Activated CD8-positive, alpha-beta memory T cell treated with anti-CD3 and anti-CD28 coated beads, Interleukin-2, amount 50 U/mL, for 48 hours (primary cell): ENCODE data around the gene ICE1.
"Not testable (repeated sequence)": the region's sequence is repeated elsewhere in the genome, so short reads cannot be mapped to it uniquely, and the experiment has no call there.

Experiments used
- DNase-seq: peaks from one replicate; pipeline ENCODE4 v3.0.0-alpha.2; 2020

The ICE1 gene

GRCh38 chr5:5451863-5452262 is 29.4 kb downstream of the ICE1 start:
- no peak for DNase-seq

- DNase-seq: no peak
These were observed 30.7 kb downstream of the ICE1 start for GRCh38 chr5:5453131-5453530.

- no peak for DNase-seq
These were observed 31.9 kb downstream of the ICE1 start for GRCh38 chr5:5454391-5454790.

GRCh38 chr5:5456858-5457257 is 34.4 kb downstream of the ICE1 start:
- DNase-seq: no peak

GRCh38 chr5:5460311-5460710 is 37.8 kb downstream of the ICE1 start:
- DNase-seq: no peak

- DNase-seq: no peak
These were observed 38.5 kb downstream of the ICE1 start for GRCh38 chr5:5461012-5461411.

- DNase-seq: no peak
These were observed 41.7 kb downstream of the ICE1 start for GRCh38 chr5:5464036-5464715.

- no peak for DNase-seq
These were observed 43.8 kb downstream of the ICE1 start for GRCh38 chr5:5466227-5466626.

GRCh38 chr5:5467737-5468136 is 45.3 kb downstream of the ICE1 start:
- DNase-seq: no peak

- DNase-seq: no peak
These were observed 48.5 kb downstream of the ICE1 start for GRCh38 chr5:5470933-5471332.

- no peak for DNase-seq
These were observed 50.7 kb downstream of the ICE1 start for GRCh38 chr5:5473226-5473625.

- DNase-seq: no peak
These were observed 52.5 kb downstream of the ICE1 start for GRCh38 chr5:5474961-5475360.

GRCh38 chr5:5475975-5476374 is 53.5 kb downstream of the ICE1 start:
- DNase-seq: no peak

- DNase-seq: not testable (repeated sequence)
These were observed 57.1 kb downstream of the ICE1 start for GRCh38 chr5:5479578-5479977.

- no peak for DNase-seq
These were observed 58.1 kb downstream of the ICE1 start for GRCh38 chr5:5480481-5481111.

- DNase-seq: no peak
These were observed 58.7 kb downstream of the ICE1 start for GRCh38 chr5:5481206-5481605.

- DNase-seq: no peak
These were observed 59.2 kb downstream of the ICE1 start for GRCh38 chr5:5481633-5482032.

GRCh38 chr5:5483350-5483749 is 60.9 kb downstream of the ICE1 start:
- DNase-seq: no peak

- no peak for DNase-seq
These were observed 61.6 kb downstream of the ICE1 start for GRCh38 chr5:5483880-5484598.

- DNase-seq: no peak
These were observed 63.6 kb downstream of the ICE1 start for GRCh38 chr5:5486122-5486521.

GRCh38 chr5:5487585-5488360 is 65.3 kb downstream of the ICE1 start:
- no peak for DNase-seq

- no peak for DNase-seq
These were observed 68.4 kb downstream of the ICE1 start for GRCh38 chr5:5490774-5491347.
